Measurements from ENCODE around the gene SULT1B1. TPM values are rescaled to one million over a fixed set of nuclear protein-coding genes. Genes with fewer than 3 reads are reported as not detected.

SULT1B1 gene
- total RNA-seq, 1 donor from 2014 or later: 0.11 TPM

- no peak overlapping the region for H3K27ac ChIP-seq (ENCODE audit: low read depth, low read length)
- peaks cover 8% of the 10 kb centered on the region for H3K4me1 Mint-ChIP-seq (ENCODE audit: low read depth, unreplicated experiment)
- no peak overlapping the region for H3K4me3 Mint-ChIP-seq (ENCODE audit: unreplicated experiment)
- H3K27me3 Mint-ChIP-seq (ENCODE audit: low read depth, unreplicated experiment): no peaks in the 10 kb centered on the region
- H4K20me1 ChIP-seq (ENCODE audit: insufficient read depth, low read length): no peaks in the 10 kb centered on the region
- no peak for FAIRE-seq
- H3K4me3 ChIP-seq (ENCODE audit: insufficient read depth, low read depth, low read length): no peak overlapping the region
- no peaks in the 10 kb centered on the region for H3K79me2 ChIP-seq (ENCODE audit: insufficient read depth, low read length)
- H3K27me3 ChIP-seq (ENCODE audit: insufficient read depth, low read length): no peaks in the 10 kb centered on the region
- no peak overlapping the region for H2AFZ ChIP-seq (ENCODE audit: low read depth, low read length)
- no peak for DNase-seq (ENCODE audit: low read depth)
- no peak overlapping the region for H3K4me2 ChIP-seq (ENCODE audit: low read length)
- no peaks in the 10 kb centered on the region for H3K9me3 ChIP-seq (ENCODE audit: insufficient read depth, low read depth, low read length)
- no peaks in the 10 kb centered on the region for H3K4me1 ChIP-seq (ENCODE audit: insufficient read depth, low read length)
- no peaks in the 10 kb centered on the region for H3K36me3 ChIP-seq (ENCODE audit: insufficient read depth, low read length)
- TF ChIP-seq CTCF (IDR thresholded peaks at IDR 0.05; ENCODE audit: insufficient read depth, low read depth, low read length) (no peak), EZH2 (IDR thresholded peaks at IDR 0.05; ENCODE audit: insufficient read depth, low read length) (no peak)
- no peak overlapping the region for H3K27ac Mint-ChIP-seq (ENCODE audit: unreplicated experiment)
- no peaks in the 10 kb centered on the region for H3K36me3 Mint-ChIP-seq (ENCODE audit: low read depth, unreplicated experiment)
- no peak overlapping the region for H3K9ac ChIP-seq (ENCODE audit: low read length)
- H3K9me3 Mint-ChIP-seq (ENCODE audit: unreplicated experiment): peaks cover 9% of the 10 kb centered on the region
Observed at GRCh38 chr4:69714086-69714485, 46.3 kb downstream of the SULT1B1 start.

GRCh38 chr4:69713593-69713992 is 46.8 kb downstream of the SULT1B1 start:
- Histone ChIP-seq H3K4me1 (ENCODE audit: insufficient read depth, low read length) (no peaks in the 10 kb centered on the region), H2AFZ (ENCODE audit: low read depth, low read length) (no peak overlapping the region), H3K4me2 (ENCODE audit: low read length) (no peak overlapping the region), H4K20me1 (ENCODE audit: insufficient read depth, low read length) (no peaks in the 10 kb centered on the region), H3K27ac (ENCODE audit: low read depth, low read length) (no peak overlapping the region), H3K79me2 (ENCODE audit: insufficient read depth, low read length) (no peaks in the 10 kb centered on the region), H3K9me3 (ENCODE audit: insufficient read depth, low read depth, low read length) (no peaks in the 10 kb centered on the region), H3K4me3 (ENCODE audit: insufficient read depth, low read depth, low read length) (no peak overlapping the region), H3K36me3 (ENCODE audit: insufficient read depth, low read length) (no peaks in the 10 kb centered on the region), H3K27me3 (ENCODE audit: insufficient read depth, low read length) (no peaks in the 10 kb centered on the region), H3K9ac (ENCODE audit: low read length) (no peak overlapping the region)
- Mint-ChIP-seq H3K4me3 (ENCODE audit: unreplicated experiment) (no peak overlapping the region), H3K36me3 (ENCODE audit: low read depth, unreplicated experiment) (no peaks in the 10 kb centered on the region), H3K4me1 (ENCODE audit: low read depth, unreplicated experiment) (peaks cover 5% of the 10 kb centered on the region), H3K27me3 (ENCODE audit: low read depth, unreplicated experiment) (no peaks in the 10 kb centered on the region), H3K27ac (ENCODE audit: unreplicated experiment) (no peak overlapping the region), H3K9me3 (ENCODE audit: unreplicated experiment) (peaks cover 11% of the 10 kb centered on the region)
- TF ChIP-seq CTCF (IDR thresholded peaks at IDR 0.05; ENCODE audit: insufficient read depth, low read depth, low read length) (no peak), EZH2 (IDR thresholded peaks at IDR 0.05; ENCODE audit: insufficient read depth, low read length) (no peak)
- FAIRE-seq (no peak), DNase-seq (ENCODE audit: low read depth) (no peak)

GRCh38 chr4:69710580-69710979 is 49.8 kb downstream of the SULT1B1 start:
- peaks cover 11% of the 10 kb centered on the region for H3K9me3 Mint-ChIP-seq (ENCODE audit: unreplicated experiment)
- no peak overlapping the region for H3K27ac ChIP-seq (ENCODE audit: low read depth, low read length)
- H3K36me3 Mint-ChIP-seq (ENCODE audit: low read depth, unreplicated experiment): no peaks in the 10 kb centered on the region
- H3K27me3 ChIP-seq (ENCODE audit: insufficient read depth, low read length): no peaks in the 10 kb centered on the region
- H3K9me3 ChIP-seq (ENCODE audit: insufficient read depth, low read depth, low read length): no peaks in the 10 kb centered on the region
- no peak overlapping the region for H3K4me3 Mint-ChIP-seq (ENCODE audit: unreplicated experiment)
- no peaks in the 10 kb centered on the region for H3K79me2 ChIP-seq (ENCODE audit: insufficient read depth, low read length)
- H4K20me1 ChIP-seq (ENCODE audit: insufficient read depth, low read length): no peaks in the 10 kb centered on the region
- no peak overlapping the region for H3K4me3 ChIP-seq (ENCODE audit: insufficient read depth, low read depth, low read length)
- H3K36me3 ChIP-seq (ENCODE audit: insufficient read depth, low read length): no peaks in the 10 kb centered on the region
- no peaks in the 10 kb centered on the region for H3K27me3 Mint-ChIP-seq (ENCODE audit: low read depth, unreplicated experiment)
- H3K4me2 ChIP-seq (ENCODE audit: low read length): no peak overlapping the region
- no peak overlapping the region for H3K9ac ChIP-seq (ENCODE audit: low read length)
- no peak overlapping the region for H3K27ac Mint-ChIP-seq (ENCODE audit: unreplicated experiment)
- TF ChIP-seq EZH2 (IDR thresholded peaks at IDR 0.05; ENCODE audit: insufficient read depth, low read length): no peak
- no peak for TF ChIP-seq CTCF (IDR thresholded peaks at IDR 0.05; ENCODE audit: insufficient read depth, low read depth, low read length)
- peaks cover 2% of the 10 kb centered on the region for H3K4me1 Mint-ChIP-seq (ENCODE audit: low read depth, unreplicated experiment)
- FAIRE-seq (no peak), DNase-seq (ENCODE audit: low read depth) (no peak)
- H3K4me1 ChIP-seq (ENCODE audit: insufficient read depth, low read length): no peaks in the 10 kb centered on the region
- H2AFZ ChIP-seq (ENCODE audit: low read depth, low read length): no peak overlapping the region

Measured in astrocyte (in vitro differentiated cells and primary cell).